Stimulated activated CD4-positive, alpha-beta T cell treated with anti-CD3 and anti-CD28 coated beads, TNF-alpha, amount 100 ng/mL, for 1 hour (primary cell): ENCODE data around the gene DHRS1.
"Not testable (repeated sequence)": the region's sequence is repeated elsewhere in the genome, so short reads cannot be mapped to it uniquely, and the experiment has no call there.

Experiments
- DNase-seq, 3 donors: peaks; one replicate each; pipeline ENCODE4 v3.0.0-alpha.2; 2020; ENCODE audit warnings: low read depth in 3 of 3, low spot score in 1 of 3

Gene DHRS1

GRCh38 chr14:24252289-24253124 is 47.1 kb downstream of the DHRS1 start:
- DNase-seq: no peak

- no peak for DNase-seq
Observed at GRCh38 chr14:24251880-24252288, 47.7 kb downstream of the DHRS1 start.

- DNase-seq: no peak
Observed at GRCh38 chr14:24250354-24250753, 49.2 kb downstream of the DHRS1 start.

- no peak for DNase-seq
Observed at GRCh38 chr14:24249230-24250021, 50.2 kb downstream of the DHRS1 start.

DNA sequence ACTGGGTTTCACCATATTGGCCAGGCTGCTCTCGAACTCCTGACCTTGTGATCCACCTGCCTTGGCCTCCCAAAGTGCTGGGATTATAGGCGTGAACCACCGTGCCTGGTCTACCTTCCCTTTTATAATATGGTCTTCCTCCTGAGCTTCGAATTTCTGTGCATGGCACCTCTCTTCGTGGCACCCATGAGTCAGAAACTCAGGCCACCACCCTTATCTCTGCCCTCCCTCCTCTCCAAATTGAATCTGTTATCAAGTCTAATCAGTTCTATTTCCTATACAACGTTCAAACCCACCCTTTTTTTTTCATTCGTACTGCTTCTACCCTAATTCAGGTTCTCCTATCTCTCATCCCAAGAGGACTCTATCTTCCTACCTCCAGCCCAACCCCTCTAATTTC is 52.2 kb downstream of the DHRS1 start:
- no peak for DNase-seq

- DNase-seq: no peak
Observed at GRCh38 chr14:24246765-24247212, 52.8 kb downstream of the DHRS1 start.

DNA sequence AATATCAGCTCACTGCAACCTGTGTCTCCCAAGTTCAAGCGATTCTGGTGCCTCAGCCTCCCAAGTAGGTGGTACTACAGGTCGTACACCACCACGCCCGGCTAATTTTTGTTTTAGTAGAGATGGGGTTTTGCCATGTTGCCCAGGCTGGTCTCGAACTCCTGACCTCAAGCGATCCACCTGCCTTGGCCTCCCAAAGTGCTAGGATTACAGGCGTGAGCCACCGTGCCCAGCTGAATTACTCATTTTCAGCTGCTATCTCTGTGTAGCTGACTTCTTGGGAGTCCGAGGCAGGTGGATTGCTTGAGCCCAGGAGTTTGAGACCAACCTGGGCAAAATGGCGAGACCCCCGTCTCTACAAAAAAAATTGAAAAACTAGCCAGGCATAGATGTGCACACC is 54.2 kb downstream of the DHRS1 start:
- not testable (repeated sequence) for DNase-seq

DNA sequence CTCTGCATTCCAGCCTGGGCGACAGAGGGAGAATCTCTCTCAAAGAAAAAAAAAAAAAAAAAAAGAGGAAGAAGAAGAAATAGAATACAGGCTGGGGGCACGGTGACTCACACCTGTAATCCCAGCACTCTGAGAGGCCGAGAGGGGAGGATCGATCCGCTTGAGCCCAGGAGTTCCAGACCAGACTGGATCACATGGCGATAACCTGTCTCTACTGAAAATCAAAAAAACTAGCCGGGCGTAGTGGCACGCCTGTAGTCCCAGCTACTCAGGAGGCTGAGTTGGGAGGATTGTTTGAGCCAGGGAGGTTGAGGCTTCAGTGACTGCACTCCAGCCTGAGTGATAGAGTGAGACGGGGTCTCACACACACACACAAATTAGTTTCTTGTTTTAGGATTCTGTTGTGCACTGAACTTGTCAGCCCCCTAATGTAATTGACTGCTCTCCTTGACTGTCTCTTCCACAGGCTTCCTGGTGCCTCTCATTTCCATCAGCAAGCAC is 56.2 kb downstream of the DHRS1 start:
- DNase-seq: no peak

GRCh38 chr14:24241829-24242443 is 57.6 kb downstream of the DHRS1 start:
- peak; percentile 84 to 85 (median 85) for DNase-seq
